ENCODE measurements around the gene MRPL42.

Gene MRPL42

GRCh38 chr12:93467351-93468007 is at the start of gene MRPL42 (continued):
- TF ChIP-seq TSHZ1 (tag by site-specific recombination; IDR thresholded peaks at IDR 0.05; ENCODE audit: borderline replicate concordance) (no peak), ZNF394 (tag by site-specific recombination; IDR thresholded peaks at IDR 0.05; ENCODE audit: borderline replicate concordance) (peak; percentile 82; the same call in 1 of the 2 replicates), ZNF133 (tag by site-specific recombination; IDR thresholded peaks at IDR 0.05) (no peak), ZNF776 (tag by site-specific recombination; IDR thresholded peaks at IDR 0.05; ENCODE audit: borderline replicate concordance) (no peak), ZNF561 (tag by site-specific recombination; IDR thresholded peaks at IDR 0.05; ENCODE audit: borderline replicate concordance) (peak; percentile 40; the same call in 1 of the 2 replicates), ZNF639 (tag by site-specific recombination; IDR thresholded peaks at IDR 0.05) (0 out of 2 replicates have a peak, but pooled peaks have one; percentile 76), ZNF692 (tag by site-specific recombination; IDR thresholded peaks at IDR 0.05) (peak; percentile 85), BCL6B (tag by site-specific recombination; IDR thresholded peaks at IDR 0.05) (peak; percentile 76), MZF1 (tag by site-specific recombination; IDR thresholded peaks at IDR 0.05; ENCODE audit: borderline replicate concordance) (peak; percentile 50), ZBTB10 (tag by site-specific recombination; IDR thresholded peaks at IDR 0.05) (peak; percentile 83), OVOL3 (tag by site-specific recombination; IDR thresholded peaks at IDR 0.05) (0 out of 2 replicates have a peak, but pooled peaks have one; percentile 8), ZSCAN30 (tag by site-specific recombination; IDR thresholded peaks at IDR 0.05) (peak; percentile 53; the same call in 1 of the 2 replicates), PATZ1 (tag by site-specific recombination; IDR thresholded peaks at IDR 0.05) (peak; percentile 62; the same call in 1 of the 2 replicates), HOXD13 (CRISPR knock-in tag; IDR thresholded peaks at IDR 0.05; ENCODE audit: borderline replicate concordance) (no peak), ZEB2 (tag by site-specific recombination; IDR thresholded peaks at IDR 0.05) (peak; percentile 73; the same call in 1 of the 2 replicates), ZNF610 (tag by site-specific recombination; IDR thresholded peaks at IDR 0.05; ENCODE audit: borderline replicate concordance) (peak; percentile 49; the same call in 1 of the 2 replicates), INSM2 (tag by site-specific recombination; IDR thresholded peaks at IDR 0.05) (peak; percentile 63; the same call in 1 of the 2 replicates), KLF17 (tag by site-specific recombination; IDR thresholded peaks at IDR 0.05) (peak; percentile 66; the same call in 1 of the 2 replicates), ZFP37 (tag by site-specific recombination; IDR thresholded peaks at IDR 0.05) (peak; percentile 93; the same call in 1 of the 2 replicates), SP7 (tag by site-specific recombination; IDR thresholded peaks at IDR 0.05) (peak; percentile 82), GLI4 (tag by site-specific recombination; IDR thresholded peaks at IDR 0.05) (0 out of 2 replicates have a peak, but pooled peaks have one; percentile 20), ZNF341 (tag by site-specific recombination; IDR thresholded peaks at IDR 0.05; ENCODE audit: low read depth) (peak; percentile 76)
